Neural cell (in vitro differentiated cells): Measurements from ENCODE around the gene ALDH3A2.

ENCODE experiments used
- MXI1 ChIP-seq: fragments of 450-650 bp; conservative IDR thresholded peaks from 2 replicates; pipeline ENCODE4 v1.6.1; 2014; ENCODE audit warnings: antibody characterized with exemption, mild to moderate bottlenecking; ENCODE audit not compliant: poor library complexity, severe bottlenecking
- POLR2AphosphoS5 ChIP-seq: IDR thresholded peaks from 2 replicates; pipeline ENCODE4 v1.6.1; 2012
- RAD21 ChIP-seq: fragments of 450-650 bp; conservative IDR thresholded peaks from 2 replicates; pipeline ENCODE4 v1.6.1; 2014; ENCODE audit warnings: antibody characterized with exemption, mild to moderate bottlenecking, moderate library complexity
- SMC3 ChIP-seq: fragments of 450-650 bp; conservative IDR thresholded peaks from 2 replicates; pipeline ENCODE4 v1.6.1; 2014; ENCODE audit warnings: antibody characterized with exemption, mild to moderate bottlenecking, moderate library complexity; ENCODE audit not compliant: poor library complexity
- TAF1 ChIP-seq: IDR thresholded peaks from 2 replicates; pipeline ENCODE4 v1.6.1; 2012; ENCODE audit warnings: low read depth
- TF ChIP-seq, protein P1 (sequence below): fragments of 450-650 bp; IDR thresholded peaks from 2 replicates; pipeline ENCODE4 v1.5.1; 2014; ENCODE audit warnings: antibody characterized with exemption, mild to moderate bottlenecking, moderate library complexity; ENCODE audit not compliant: poor library complexity, severe bottlenecking

GRCh38 chr17:19705771-19706770 is 57.5 kb downstream of the ALDH3A2 start:
- TF ChIP-seq, protein P1, sequence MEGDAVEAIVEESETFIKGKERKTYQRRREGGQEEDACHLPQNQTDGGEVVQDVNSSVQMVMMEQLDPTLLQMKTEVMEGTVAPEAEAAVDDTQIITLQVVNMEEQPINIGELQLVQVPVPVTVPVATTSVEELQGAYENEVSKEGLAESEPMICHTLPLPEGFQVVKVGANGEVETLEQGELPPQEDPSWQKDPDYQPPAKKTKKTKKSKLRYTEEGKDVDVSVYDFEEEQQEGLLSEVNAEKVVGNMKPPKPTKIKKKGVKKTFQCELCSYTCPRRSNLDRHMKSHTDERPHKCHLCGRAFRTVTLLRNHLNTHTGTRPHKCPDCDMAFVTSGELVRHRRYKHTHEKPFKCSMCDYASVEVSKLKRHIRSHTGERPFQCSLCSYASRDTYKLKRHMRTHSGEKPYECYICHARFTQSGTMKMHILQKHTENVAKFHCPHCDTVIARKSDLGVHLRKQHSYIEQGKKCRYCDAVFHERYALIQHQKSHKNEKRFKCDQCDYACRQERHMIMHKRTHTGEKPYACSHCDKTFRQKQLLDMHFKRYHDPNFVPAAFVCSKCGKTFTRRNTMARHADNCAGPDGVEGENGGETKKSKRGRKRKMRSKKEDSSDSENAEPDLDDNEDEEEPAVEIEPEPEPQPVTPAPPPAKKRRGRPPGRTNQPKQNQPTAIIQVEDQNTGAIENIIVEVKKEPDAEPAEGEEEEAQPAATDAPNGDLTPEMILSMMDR, result no peak
- TF ChIP-seq SMC3, result no peak
- no peak for TF ChIP-seq POLR2AphosphoS5
- TF ChIP-seq RAD21, result no peak
- no peak for TF ChIP-seq MXI1
- TF ChIP-seq TAF1, result no peak
